Activated CD4-positive, CD25-positive, alpha-beta regulatory T cell treated with anti-CD3 and anti-CD28 coated beads, Interleukin-2, amount 50 U/mL, for 24 hours (primary cell): ENCODE data around the gene ZIC5.

Experiments
- ATAC-seq, 2 donors: fragments of 150-1000 bp; cut with Tn5 transposase; one replicate each; pipeline ENCODE4 v1.10.0; 2021; ENCODE audit warnings: mild to moderate bottlenecking in 1 of 2, moderate library complexity in 1 of 2

ZIC5 gene

GRCh38 chr13:99971576-99972189 lies at the start of gene ZIC5:
ZIC5 (minus strand) TSS chr13:99971767; CDS start chr13:99971603, 164 bp downstream.
- ATAC-seq = no peak

DNA sequence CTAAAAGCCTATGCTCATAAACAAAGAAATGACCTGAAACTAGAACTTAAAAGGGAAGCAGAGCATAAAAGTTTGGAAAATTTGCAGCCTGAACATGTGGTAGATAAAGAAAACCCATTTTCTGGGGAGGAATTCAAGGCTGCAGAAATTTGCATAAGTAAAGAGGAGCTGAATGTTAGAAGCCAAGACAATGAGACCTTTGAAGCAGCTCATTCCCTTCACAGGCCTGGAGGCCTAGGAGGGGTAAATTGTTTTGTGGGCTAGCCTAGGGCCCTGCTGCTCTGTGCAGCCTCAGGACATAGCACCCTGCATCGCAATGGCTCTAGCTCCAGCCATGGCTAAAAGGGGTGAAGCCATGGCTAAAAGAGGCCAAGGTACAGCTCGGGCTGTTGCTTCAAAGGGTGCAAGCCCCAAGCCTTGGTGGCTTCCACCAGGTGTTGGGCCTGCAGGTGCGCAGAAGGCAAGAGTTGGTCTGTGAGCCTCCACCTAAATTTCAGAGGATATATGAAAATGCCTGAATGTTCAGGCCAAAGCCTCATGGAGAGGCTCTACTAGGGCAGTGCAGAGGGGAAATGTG lies 48.3 kb upstream of the ZIC5 start:
- no peak for ATAC-seq

GRCh38 chr13:100014621-100015020 lies 43.1 kb upstream of the ZIC5 start:
- ATAC-seq = no peak

GRCh38 chr13:99998261-99998660 lies 26.7 kb upstream of the ZIC5 start:
- ATAC-seq = no peak

DNA sequence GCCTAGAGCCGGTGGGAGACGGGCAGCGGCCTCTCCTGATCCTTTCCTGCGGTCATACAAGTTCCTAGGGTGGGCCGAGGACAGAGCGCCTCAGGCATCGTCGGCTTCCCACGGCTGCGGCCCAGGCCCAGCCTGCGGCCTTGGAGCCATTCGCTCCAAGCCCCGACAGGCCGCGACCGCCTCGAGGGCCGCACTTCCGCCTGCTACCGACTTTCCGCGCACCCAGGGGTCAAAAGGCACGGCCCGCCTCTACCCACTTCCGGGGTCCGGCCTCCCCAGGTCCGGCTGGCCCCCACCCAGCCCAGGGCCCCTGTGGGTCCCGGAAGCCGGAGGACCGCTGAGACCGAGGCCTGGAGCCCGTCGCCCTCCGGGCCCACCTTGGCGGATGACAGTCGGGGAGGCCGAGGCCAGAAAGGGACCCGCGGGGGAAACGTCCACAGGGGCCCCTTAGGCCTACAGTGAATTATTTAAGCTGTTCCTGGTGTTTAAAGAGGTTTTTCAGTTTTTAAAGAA lies 26.2 kb upstream of the ZIC5 start:
- ATAC-seq = no peak

DNA sequence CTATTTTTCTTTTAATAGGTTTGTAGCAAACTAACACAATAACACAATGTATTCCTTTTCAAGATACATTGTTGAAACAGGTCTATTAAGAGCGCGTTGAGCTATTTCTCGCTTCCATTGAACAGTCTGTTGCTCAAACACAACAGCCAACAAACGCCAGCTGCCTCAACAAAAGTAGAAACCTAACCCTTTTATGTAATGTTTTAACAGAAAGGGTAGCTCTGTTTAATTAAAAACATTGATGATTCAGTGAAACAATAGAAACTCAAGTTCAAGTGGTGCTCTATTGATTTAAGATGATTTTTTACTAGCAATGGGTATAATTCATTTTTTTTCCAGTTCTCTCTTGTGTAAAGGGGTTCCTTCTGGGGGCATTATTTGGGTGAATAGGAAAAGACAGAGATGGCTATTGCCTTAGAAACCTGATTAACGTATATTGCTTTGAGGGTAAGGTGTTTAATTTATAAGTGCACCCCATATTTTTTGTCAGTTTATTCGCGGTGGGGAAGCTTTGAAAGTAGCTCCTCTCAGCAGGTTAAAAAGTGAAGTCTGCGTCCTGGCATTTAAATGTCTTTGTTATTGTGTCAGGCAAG lies 24.9 kb upstream of the ZIC5 start:
- no peak for ATAC-seq

GRCh38 chr13:99995589-99996380 lies 24.2 kb upstream of the ZIC5 start:
- ATAC-seq = no peak

- no peak for ATAC-seq
These were observed 23.6 kb upstream of the ZIC5 start for GRCh38 chr13:99995104-99995588.

- no peak for ATAC-seq
These were observed 23.1 kb upstream of the ZIC5 start for GRCh38 chr13:99994638-99995020.

DNA sequence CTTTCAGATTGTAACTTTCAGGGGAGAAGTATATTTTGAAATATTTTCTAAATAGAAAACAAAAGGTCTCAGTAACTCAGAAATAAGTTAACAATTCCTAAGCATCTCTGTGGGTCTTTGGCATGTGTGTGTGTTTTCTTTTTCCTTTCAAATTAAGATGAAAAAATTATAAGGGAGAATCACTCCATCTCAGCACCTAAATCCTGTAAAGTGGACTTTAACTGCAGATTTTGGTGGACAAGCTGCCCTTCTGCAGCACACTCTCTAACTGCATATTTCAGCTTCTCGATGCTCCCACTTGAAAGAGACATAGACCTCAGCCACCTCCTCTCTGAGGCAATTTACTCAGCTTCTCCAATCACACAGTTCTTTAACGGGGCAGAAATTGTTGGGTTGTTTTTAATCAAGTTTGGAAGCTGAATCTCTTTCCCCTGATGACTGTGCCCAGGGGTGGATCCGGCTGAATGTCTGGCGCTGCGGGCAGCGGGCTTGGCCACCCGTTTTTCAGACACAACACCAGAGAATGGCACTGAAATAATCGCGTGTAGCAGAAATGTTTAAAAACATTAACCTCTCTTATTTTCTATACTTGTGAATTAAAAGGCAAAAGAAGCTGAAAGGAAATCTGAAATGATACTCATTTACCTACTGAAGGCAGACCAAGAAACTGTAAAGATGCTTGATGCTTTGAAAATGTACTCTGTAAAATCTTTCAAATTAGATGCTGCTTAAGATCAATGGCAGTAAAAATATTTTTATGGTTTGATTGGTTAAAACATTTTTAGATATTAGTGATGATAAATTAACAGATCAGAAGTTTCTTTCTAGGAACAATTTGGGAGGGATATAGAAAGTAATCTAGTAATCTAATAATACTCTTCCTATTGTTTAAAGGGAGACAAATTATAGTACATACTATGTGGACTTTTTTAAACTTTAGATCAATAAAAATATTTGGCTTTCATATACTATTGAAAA lies 22.4 kb upstream of the ZIC5 start:
- no peak for ATAC-seq

- no peak for ATAC-seq
These were observed 21.4 kb upstream of the ZIC5 start for GRCh38 chr13:99992949-99993351.

DNA sequence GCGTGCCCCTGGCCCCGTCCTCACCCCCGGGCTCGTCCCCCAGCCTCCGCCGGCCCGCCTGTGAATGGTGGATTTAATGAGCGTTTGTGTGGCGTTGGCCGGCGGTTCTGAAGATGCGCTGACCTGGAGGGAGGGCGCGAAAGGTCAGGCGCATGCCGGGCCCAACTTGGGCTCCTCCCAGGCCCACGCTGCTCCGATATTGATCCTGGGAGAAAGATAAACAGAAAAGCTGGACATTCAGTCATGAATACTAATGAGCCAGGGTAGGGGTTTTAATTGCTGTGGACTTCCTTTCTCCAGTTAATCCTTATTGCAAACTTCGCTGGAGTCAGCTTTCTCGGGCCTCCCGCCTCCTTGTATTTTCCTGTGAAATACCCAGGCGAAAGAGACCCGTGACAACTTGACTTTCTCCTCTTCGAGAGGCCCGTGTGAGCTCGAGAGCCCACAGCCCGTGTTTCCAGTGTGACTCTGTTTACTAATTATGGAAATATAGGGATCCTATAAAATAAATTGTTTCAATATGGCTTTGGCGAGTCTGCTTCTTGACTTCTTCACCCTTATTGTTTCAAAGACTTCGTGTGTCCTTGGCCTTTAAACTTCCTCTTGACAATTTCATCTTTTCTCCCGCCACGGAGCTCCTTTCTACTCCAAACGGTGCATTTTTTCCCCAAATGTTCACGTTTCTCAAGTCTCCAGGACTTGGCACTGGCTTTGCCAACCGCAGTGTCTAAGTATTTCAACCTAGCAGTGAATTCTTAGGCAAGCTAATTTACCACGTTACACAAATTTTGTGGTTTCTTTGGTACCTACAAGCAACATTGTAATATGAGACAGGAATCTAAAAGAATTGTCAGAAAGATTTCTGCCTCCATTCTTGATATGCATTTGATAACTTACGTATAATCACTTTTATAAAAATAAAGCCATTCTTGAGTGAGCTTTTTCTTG lies 20.5 kb upstream of the ZIC5 start:
- ATAC-seq = no peak

DNA sequence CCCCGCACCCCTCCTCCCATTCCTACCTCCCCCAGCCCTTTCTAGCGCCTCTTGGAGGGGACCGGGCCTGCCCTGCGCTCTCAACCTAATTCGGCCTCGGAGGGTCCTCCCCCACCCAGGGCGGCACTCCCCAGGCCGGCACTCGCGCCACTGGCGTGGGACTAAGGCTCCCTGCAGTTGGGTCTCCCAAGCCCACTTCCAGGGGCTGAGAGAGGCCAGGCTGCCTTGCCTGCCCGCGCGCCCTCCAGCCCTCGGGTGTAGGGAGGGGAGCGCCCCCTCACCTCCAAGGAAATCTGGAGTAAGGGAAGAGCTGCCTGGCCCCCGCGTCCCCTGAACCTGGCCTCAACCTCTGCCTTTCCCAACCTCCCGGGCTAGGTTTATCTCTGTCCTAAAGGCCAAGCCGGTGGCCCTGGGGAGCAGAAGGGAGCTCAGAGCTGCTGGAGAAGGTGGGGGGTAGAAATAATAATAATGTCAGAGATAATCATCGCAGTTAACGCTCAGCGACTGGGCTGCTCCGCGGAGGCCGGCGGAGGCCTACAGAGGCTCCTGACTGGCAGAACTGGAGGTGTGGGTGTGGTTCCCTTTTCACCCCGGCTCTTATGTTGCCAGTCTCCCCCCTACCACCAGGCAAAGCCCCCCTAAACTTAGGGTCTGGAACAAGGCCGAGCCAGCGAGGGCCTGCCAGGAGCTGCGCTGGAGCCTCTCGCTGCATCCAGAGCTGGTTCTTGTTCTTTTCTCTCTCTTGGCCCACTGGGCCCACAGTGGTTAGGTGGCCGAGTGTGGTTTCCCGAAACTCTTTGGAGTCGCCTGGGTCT lies 19.7 kb upstream of the ZIC5 start:
- no peak for ATAC-seq

GRCh38 chr13:99990126-99990977 lies 18.8 kb upstream of the ZIC5 start:
- no peak for ATAC-seq

DNA sequence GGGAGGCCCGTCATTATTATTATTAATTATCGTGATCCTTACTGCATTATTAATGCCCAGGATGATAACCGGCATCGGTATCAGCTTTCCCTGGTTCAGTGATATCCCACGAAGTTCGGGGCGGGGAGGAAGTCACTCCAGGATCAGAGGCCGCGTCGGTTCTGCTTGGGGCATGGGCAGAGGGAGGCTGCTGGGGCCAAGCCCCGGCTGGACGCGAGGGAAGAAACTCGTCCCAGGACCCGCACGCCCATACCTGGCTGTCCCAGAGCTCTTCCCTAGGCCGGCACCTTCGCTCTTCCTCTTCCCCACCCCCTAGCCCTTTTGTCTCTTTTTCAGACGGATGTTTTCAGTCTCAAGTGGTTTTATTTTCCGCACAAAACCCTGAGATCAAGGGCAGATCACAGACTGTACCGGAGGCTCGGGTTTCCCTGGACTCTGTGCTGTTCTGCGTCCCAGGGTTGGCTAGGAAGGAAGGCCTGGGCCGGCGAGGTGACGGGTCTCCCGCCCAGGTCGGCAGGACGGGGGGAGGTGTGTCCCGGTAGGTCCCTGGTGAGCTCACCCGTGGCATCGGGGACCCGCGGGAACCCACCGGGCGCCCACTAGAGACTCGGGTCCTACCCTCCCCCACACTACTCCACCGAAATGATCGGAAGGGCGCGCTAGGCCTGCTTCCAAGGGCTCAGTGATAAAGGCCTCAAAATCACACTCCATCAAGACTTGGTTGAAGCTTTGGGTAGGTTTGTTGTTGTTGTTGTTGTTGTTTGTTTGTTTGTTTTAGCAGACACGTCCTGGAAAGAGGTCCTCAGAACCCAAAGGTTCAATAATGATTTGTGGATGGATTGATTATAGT lies 17.9 kb upstream of the ZIC5 start:
- ATAC-seq = no peak

GRCh38 chr13:99988529-99989275 lies 17.1 kb upstream of the ZIC5 start:
- ATAC-seq = no peak
